GM19452 (cell line): ENCODE results near the gene DIS3L2.
"Not testable (repeated sequence)": the region's sequence is repeated elsewhere in the genome, so short reads cannot be mapped to it uniquely, and the experiment has no call there.

ENCODE experiments used
- ATAC-seq: cut with Tn5 transposase; IDR thresholded peaks from one replicate; pipeline ENCODE4 v1.9.1; 2021; ENCODE audit not compliant: unreplicated experiment

The DIS3L2 gene

DNA sequence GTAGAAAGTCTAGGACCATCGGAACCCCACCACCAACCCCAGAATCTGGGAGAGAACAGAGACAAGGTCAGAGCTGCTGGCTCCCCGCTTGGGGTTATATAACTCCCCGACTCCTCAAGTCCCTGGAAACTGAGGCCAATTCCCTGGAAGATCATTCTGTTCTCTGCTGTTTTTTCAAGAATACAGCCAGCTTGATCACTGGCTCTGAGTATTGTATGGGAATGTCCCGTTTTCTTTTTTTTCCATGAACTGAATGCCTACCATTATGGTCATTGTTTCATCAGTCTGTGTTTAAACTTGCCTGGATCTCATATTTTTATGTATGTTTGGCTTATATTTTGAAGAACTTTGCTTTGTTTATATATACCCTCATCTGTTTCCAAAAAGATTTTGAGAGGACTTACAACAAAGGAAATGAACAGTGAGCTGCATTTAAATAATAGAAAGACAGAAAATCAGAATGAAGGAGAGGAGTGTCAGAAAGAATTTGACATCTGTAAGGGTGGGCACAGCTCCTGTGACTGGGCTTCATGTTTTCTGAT, 327.0 kb downstream of the DIS3L2 start:
- ATAC-seq: no peak

DNA sequence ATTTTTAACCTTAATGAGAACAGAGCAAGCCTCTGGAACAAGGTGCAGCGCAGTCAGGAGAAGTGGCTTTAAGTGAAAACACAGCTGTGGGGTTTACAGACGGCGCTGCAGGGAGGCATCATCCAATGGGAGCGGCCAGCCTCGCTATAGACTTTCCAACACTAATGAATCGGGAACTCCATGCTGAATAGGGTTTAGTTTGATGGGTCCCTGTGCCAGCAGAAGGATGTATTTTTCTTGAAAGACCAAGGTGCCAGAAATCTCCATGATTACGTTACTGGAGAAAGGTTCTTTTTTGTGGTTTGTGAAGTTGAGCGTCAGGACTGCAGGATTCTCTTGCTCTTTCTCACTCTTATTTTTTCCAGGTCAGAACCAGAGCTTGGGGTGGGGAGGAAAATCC, 329.2 kb downstream of the DIS3L2 start:
- ATAC-seq: no peak

DNA sequence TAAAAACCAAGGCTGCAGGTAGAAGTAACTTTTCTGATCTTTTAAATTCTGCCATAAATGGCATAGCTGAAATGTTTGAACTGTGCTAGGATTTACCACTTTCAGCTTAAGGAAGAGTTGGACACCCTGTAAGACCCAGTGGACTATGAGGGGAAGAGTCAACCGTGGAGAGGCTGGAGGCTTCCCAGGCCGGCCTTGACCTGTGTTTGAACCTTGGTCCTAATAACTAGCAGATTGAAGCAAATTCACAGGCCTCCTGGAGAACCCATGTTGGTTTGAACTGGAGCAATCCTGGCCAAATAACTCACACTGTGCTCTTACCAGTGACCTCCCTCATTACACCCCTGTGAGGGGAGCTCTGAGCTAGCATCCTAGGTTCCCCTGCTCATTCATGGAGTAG, 329.8 kb downstream of the DIS3L2 start:
- no peak for ATAC-seq

DNA sequence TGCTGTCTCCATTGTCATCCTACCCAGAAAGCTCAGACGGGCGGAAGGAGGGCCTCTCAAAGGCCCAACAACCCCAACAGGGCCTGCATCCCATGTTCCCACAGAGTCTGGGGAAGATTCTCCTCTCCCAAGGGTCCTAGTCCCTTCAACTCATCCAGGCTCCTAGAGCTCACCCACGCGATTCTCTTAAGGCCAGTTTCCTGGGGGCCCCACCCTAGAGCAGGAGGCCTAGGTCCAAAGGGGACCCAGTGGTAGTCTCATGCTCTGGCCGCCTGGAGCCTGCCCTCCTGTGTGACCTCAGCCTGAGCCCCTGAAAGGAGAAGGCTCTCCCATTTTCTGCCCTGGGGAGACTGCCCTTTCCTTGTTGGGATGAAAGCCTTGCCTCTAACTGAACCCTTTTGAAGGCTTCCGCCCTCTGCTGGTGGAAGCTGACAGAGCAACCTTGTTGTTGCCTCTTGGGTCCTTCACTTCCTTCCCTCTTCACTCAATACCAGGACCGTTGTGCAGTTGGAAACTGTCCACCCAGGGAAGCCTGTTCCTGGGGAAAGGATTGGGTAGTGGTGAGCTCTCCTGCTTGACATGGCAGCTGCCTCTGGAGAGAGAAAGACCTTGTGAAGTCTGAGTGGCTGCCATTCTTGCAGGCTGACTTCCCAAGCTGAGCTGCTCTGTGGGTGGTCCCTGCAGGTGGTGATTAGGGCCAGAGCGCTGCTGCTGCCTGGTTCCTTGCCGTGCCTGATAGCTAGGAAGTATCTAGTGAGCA, 331.1 kb downstream of the DIS3L2 start:
- no peak for ATAC-seq

DNA sequence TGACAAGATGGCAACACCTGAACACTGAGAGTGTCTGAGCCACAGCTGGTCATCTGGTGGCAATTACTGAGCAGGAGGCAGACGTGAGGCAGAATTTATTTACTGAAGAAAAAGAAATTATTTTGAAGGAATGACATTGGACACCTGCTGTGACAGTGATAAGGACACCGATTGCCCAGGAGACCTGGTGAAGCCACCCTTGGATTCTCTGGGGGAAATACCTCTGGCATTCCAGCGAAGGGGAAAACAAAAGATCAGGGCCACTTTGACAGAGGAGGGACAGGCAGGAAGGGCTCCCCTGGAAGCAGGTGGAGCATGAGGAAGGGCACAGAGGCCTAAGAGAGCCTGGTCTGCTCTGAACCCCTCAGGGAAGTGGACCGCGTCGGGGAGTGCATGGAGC, 331.7 kb downstream of the DIS3L2 start:
- no peak for ATAC-seq

DNA sequence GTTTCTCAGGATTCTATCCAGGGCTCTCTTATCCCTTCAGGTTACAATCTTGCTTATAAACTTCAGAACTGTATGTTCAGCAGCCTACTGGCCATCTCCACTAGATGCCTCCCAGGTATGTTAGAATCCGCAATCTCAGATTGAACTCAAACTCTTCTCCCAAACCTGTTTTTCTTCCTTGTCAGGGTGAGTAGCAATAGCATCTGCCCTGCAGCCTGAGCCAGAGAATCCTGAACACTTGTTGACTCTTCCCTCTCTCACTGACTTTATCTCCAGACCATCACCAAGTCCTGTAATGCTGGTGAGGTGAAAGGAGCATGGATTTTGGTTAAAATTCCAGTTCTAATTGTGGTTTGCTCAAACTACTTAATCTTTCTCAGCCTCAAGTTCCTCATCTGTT, 334.5 kb downstream of the DIS3L2 start:
- ATAC-seq: no peak

DNA sequence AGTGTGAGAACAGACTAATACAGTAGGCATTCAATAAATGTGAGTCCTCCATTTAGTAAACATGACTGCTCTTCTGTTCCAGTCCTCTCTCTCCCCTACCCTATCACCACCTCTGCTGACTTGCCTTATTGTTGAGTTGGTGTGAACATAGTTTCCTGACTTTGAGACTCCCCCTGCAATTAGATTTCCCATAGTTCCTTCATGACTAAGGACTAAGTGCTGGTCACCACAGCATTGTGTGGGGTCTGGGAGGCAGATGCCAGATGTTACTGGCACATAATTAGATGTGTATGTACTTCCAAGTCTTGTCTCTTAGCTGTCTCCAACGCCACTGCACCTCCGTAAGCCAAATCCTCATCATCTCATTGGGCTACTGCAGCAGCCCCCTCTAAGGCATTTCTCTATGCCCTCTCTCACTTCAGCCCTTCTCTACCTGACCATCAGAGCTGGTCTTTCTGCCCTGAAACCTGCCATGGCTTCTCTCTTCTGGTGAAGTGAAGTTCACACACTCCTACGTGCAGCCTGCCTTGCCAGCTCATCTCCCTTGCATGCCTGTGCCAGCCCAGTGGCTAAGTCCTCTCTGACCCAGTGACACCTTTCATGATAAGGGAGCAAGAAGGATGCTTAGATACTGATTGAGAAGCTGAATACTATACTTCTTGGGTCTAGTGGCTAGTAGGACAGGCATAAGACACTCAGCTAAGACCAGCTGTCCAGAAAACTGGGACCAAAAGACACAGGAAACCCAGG, 335.4 kb downstream of the DIS3L2 start:
- no peak for ATAC-seq

DNA sequence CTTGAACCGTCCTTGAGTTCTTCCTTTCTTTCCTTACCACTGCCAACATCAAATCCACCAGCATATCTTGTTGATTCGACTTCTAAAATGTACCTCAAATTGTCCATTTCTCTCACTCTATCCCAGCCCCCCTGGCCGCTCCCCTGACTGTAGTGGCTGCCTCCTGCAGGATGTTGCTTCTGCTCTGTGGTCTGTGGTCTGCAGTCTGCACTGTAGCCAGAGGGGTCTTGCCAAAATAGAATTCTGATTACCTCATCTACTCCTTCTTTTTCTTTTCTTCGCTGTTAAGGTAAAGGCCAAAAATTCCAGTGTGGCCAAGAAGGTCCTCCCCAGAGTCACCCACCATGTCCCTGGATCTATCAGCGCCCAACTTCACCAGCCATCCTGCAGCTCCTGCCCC, 337.6 kb downstream of the DIS3L2 start:
- ATAC-seq: no peak

DNA sequence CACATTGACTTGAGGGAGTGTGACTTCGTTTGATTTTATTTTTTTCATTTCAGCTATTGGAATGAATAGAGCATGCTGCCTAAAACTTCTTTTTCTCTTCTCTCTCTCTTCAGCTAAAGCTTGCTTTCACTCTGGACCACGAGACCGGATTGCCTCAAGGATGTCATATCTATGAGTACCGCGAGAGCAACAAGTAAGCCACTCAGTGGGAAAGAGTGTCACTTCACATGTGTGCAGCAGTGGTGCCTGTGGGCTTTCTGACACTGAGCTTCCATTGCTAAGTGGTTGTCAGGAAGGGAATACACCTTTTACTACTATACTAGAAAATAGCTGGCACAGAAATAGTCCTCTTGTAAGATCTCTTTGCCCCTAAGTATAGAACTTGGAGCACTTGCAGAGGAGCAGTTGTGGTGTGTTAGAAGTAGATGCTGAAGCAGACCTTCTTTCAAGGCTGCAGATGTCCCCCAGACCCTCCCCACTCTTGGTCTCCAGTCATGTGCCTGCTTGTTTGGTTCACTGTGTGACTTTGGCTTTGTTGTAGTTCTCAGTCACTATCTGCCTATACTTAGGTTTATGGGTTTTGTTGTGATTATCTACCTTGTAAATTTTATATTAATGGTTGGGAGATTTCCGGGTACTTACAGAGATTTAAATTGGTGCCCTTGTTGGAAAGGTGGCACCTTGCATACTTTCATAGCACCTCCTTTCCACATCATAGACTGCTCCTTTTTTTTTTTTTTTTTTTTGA, 338.6 kb downstream of the DIS3L2 start:
- ATAC-seq: no peak

DNA sequence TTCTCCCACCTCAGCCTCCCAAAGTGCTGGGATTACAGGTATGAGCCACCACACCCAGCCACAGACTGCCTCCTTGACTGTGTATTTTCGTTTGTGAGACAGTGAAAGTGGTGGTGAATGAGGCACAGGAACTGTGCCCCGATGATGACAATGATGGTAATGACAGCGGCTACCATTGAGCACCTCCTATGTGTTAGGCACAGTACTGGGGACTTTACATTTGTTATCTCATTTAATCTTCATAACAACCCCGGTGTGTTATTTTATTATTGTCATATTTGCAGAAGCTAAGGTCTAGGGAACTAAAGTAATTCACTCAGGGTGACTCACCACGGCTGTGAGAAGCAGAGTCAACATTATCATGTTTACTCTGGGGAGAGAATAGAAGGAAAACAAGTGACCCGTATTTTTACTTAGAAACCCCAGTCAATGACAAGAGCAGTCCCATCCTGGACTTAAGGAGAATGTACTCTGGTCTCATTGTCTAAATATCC, 339.4 kb downstream of the DIS3L2 start:
- no peak for ATAC-seq

DNA sequence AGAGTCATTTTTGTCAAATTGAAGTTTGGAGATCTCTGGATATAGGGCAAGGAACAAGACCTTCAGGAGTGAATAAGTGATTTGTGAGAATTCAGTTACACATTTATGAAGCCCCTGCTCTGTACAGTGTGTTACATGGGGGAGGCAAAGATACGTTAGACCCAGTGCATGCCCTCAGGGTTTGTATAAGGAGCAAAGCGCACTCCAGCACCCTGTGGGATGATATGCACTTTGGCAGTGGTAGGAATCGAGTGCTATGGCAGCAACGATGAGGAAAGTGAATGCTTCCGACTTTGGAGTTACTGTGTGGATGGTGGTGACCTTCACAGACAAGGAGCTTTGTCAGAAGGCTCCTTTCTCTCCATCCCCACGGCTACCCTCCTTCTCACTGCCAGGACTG, 342.7 kb downstream of the DIS3L2 start:
- ATAC-seq: no peak

DNA sequence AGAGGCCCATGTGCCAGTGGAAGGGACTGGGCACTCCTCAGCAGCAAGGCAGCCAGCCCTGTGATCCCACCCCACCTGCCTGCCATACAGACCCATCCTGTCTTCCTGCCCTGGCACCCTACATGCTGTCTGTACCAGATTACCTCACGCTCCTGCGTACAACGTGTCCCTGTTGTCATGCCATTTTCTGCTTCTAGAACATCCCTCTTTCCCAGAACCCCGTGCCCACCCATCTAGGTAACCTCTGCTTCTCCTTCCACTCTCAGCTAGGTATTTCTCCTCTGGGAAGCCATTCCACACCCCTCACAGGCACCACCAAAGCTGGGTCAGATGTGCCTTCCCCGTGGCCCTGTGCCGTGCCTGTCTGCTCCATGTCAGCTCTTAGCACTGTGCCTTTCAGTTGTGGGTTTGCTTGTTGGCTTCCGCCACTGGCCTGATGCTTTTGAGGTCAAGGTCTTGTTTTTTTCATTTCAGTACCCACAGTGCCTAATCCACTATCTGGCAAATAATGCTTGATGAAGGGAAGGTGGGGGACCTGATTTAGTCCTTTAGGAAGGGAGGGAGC, 345.3 kb downstream of the DIS3L2 start:
- no peak for ATAC-seq

DNA sequence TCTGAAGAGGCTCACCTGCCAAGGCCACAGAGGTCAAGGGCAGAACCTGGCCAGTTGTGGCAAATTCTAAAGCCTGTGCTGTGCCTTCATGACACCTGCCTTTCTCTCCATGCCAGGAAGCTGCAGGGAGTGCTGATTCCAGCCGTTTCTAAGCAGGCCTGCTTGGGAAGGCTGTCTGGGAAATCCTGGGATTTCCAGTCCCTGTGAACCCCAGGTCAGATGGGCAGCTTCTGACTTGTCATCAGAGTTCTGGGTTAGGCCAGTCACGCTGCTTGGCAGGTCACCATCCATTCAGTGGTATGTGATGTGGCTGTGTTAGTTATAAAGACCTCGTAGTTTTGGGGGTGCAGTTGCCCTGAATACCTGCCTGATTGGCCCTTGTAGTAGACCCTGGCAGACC, 346.3 kb downstream of the DIS3L2 start:
- ATAC-seq: no peak

DNA sequence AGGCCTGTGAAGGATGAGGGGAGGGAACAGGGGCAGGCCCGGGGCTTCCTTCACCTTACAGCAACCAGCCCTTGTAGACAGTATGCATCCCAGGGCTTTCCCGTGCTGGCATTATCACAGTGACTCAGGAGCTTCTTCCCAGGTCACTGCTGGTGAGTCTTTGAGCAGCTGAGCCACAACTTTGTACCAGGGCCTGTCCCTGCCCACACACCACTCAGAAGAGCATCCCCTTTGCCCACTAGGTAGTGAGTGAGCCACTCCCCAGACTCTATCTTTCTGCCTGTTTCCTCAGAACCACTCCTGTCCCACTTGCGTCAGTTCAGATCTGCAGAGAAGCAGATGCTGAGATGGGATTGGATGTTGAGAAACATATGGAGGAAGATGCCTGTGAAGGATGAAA, 347.5 kb downstream of the DIS3L2 start:
- no peak for ATAC-seq

DNA sequence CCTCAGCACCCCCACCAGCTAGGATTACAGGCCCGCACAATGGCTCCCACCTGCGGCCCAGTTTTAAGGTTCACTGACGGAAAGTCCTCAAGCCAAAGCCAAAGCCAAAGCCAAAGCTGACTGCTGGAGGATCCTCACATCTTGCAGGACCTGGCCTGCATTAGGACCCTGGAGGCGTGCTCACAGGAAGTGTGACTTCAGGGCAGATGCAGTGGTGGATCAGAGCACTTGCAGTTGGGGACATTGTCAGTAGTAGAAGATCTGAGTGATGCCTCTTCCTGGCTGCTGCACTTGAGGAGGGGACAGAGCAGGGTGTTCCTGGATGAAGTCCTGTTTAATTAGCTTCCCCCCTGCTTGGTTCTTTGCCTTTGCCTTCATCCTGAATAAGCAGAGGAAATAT, 348.1 kb downstream of the DIS3L2 start:
- ATAC-seq: no peak

DNA sequence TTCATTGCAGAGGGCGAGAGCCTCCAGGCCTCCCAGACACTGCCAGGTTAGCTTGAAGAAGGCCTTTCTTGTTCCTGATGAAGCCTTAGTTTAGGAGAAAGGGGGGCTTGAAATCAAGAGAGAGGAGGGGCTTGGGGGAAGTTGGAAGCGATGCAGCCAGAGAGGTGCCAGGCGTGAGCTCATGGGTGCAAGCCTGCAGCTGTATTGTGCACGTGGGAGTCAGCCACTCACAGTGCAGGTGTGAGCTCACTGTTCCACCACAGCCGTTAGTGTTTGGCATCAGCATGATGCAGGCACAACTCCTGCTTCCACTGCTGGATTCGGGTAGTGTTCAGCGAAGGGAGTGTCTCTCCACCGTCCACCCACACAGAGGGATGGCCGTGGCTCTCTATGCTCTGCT, 348.6 kb downstream of the DIS3L2 start:
- no peak for ATAC-seq

DNA sequence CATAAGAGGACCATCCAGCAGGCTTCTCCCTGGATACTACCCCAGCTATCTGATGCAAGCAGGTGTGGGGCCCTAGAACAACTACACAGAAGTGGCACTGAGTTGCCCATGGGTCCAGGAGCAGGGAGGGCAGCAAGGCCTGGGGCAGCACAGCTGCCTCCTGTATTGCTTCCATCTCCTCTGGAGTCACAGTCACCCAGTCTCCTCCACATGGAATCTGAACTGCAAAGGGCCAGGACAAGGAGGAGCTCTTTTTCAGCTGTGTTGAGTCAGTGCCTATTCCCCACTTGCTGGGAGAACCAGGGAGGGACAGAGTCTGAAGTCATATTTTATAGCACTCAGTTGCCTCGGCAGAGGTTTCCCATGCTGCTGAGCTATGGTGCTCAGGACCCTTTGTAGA, 349.2 kb downstream of the DIS3L2 start:
- no peak for ATAC-seq

DNA sequence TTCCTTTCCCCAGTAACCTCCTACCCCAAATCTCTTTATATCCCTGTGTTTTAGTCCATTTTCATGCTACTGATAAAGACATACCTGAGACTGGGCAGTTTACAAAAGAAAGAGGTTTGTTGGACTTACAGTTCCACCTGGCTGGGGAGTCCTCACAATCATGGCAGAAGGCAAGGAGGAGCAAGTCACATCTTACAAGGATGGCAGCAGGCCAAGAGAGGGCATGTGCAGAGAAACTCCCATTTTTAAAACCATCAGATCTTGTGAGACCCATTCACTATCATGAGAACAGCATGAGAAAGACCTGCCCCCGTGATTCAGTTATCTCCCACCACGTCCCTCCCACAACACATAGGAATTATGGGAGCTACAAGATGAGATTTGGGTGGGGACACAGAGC, 352.1 kb downstream of the DIS3L2 start:
- not testable (repeated sequence) for ATAC-seq

DNA sequence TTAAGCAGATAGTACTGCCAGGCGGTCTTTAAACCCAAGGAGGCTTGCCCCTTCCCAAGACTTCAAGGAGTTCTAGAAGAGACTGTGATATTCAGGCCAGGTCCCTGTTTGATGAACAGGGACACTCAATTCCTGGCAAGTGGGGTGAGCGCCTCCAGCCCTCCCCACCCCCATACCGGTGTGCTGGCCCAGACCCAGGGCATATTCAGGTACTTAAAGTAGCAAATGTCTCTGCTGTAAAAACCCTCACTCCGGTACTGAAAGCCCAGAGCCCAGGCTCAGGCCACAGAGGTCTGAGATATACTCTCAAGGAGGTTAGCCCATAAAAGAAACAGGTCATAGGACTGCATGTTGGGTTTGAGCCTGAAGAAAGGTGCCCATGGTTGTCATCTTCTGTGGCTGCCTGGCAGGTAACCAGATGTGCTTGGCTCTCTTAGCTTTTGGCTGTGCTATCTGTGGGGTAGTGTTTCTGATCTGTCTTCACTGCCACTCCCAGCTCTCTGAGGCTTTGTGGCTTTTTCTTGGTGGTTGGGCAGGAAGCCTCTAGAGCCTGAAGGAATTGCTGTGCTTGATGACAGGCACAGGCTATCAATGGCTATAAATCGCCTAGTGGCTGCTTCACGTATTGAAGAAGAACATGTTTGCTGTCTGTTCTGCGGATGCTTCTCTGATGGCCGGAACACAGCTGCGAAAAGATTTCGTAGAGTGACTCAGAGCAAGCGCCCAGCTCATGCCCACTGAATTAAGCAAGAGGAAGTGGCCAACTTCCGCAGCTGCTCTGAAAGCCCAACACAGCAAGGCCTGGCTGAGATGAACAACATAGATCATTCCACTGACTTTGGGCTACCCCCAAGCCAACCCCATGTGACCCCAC, 353.8 kb downstream of the DIS3L2 start:
- peak; percentile 87 for ATAC-seq

DNA sequence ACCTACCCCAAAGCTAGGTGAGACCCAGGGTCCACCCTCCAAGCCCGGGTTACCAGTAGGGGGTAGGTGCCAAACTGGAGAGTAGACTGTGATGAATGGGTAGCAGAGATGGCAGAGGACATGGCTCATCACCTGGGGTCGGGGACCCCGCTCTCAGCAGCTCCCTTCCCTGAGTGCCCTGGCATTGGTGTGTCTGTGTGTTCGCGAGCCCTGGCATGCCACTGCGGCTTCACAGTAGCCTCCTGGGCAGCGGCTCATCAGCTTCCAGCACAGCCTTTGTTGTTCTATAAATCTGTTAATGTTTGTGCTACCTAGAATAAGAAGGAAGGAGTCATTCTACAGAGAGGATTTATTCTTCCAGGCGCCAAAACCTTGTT, 354.4 kb downstream of the DIS3L2 start:
- no peak for ATAC-seq
